GM12872 (cell line): ENCODE results near the gene ZNF274.

Experiments
- CTCF ChIP-seq: IDR thresholded peaks from 3 replicates; pipeline ENCODE4 v1.5.1; 2011; ENCODE audit warnings: low read depth, mild to moderate bottlenecking, low read length, moderate library complexity; ENCODE audit not compliant: insufficient read depth

The ZNF274 gene

GRCh38 chr19:58248886-58249285, 66.0 kb downstream of the ZNF274 start:
- TF ChIP-seq CTCF, result no peak

- TF ChIP-seq CTCF, result no peak
Observed at GRCh38 chr19:58252102-58252685, 69.3 kb downstream of the ZNF274 start.

- TF ChIP-seq CTCF, result no peak
Observed at GRCh38 chr19:58261600-58261967, 78.7 kb downstream of the ZNF274 start.

GRCh38 chr19:58261968-58262921, 79.4 kb downstream of the ZNF274 start:
- no peak for TF ChIP-seq CTCF

- no peak for TF ChIP-seq CTCF
Observed at GRCh38 chr19:58262922-58263296, 80.0 kb downstream of the ZNF274 start.
